Hematopoietic multipotent progenitor cell treated with erythropoietin and hydrocortisone succinate and interleukin-3 and kit ligand, for 6 days (in vitro differentiated cells): ENCODE results near the gene TNNI2.

Experiments
- DNase-seq: peaks from one replicate; pipeline ENCODE4 v3.0.0-alpha.2; 2015

TNNI2 gene

GRCh38 chr11:1889941-1890855 lies 51.4 kb downstream of the TNNI2 start:
- DNase-seq: peak; percentile 41
